Osteocyte (in vitro differentiated cells): ENCODE measurements around the gene SLC6A12. TPM values are rescaled to one million over a fixed set of nuclear protein-coding genes. Genes with fewer than 3 reads are reported as not detected.

Source experiments
- DNase-seq: peaks from one replicate; pipeline ENCODE4 v3.0.0; 2021; ENCODE audit warnings: mixed read lengths; ENCODE audit not compliant: unreplicated experiment; ENCODE audit errors: extremely low spot score
- H3K27ac Mint-ChIP-seq: one replicate; pipeline ENCODE4 v1.8.0; 2021; ENCODE audit warnings: mild to moderate bottlenecking, mixed read lengths; ENCODE audit not compliant: unreplicated experiment
- H3K27me3 Mint-ChIP-seq: one replicate; pipeline ENCODE4 v1.8.0; 2021; ENCODE audit warnings: mixed read lengths; ENCODE audit not compliant: unreplicated experiment
- H3K36me3 Mint-ChIP-seq: one replicate; pipeline ENCODE4 v1.8.0; 2021; ENCODE audit warnings: mixed read lengths; ENCODE audit not compliant: unreplicated experiment
- H3K4me1 Mint-ChIP-seq: one replicate; pipeline ENCODE4 v1.8.0; 2021; ENCODE audit warnings: mixed read lengths; ENCODE audit not compliant: unreplicated experiment
- H3K4me3 Mint-ChIP-seq: one replicate; pipeline ENCODE4 v1.8.0; 2021; ENCODE audit warnings: mild to moderate bottlenecking, moderate library complexity, mixed read lengths; ENCODE audit not compliant: unreplicated experiment
- H3K9me3 Mint-ChIP-seq: one replicate; pipeline ENCODE4 v1.8.0; 2021; ENCODE audit warnings: mixed read lengths; ENCODE audit not compliant: unreplicated experiment
- total RNA-seq: library from RNA; stranded (reverse); gene quantifications from 2 replicates; pipeline ENCODE4 v1.2.1, GENCODE V29; 2021
- TF ChIP-seq, protein P1 (sequence below): fragments of 200-600 bp; sonication (generic); IDR thresholded peaks from 2 replicates; pipeline ENCODE4 v1.5.0; 2021; ENCODE audit warnings: antibody characterized with exemption, mild to moderate bottlenecking, moderate library complexity

Gene SLC6A12
- total RNA-seq, 1 donor from 2014 or later: not detected

DNA sequence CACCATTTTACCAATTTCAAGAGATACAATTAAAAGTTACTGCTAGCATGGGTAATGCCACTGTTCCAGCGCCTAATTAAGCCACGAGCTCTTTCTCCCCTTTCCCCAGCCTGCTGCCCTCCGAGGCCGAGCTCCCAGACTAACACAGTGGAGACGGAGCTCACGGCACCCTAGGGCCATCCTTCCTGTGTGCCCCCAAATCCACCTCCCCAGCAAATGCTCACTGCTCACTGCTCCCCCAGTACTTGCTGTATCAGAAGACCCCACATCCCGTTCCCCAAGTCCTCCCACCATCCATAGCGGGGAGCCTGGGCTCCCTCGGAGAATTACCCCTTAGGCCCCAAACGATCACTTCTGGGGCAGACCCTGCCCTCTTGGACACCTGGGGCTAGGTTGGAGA lies 42.7 kb downstream of the SLC6A12 start:
- no peak overlapping the region for H3K27ac Mint-ChIP-seq
- H3K4me1 Mint-ChIP-seq: peaks cover 42% of the 10 kb centered on the region
- H3K36me3 Mint-ChIP-seq: no peaks in the 10 kb centered on the region
- TF ChIP-seq, protein P1, sequence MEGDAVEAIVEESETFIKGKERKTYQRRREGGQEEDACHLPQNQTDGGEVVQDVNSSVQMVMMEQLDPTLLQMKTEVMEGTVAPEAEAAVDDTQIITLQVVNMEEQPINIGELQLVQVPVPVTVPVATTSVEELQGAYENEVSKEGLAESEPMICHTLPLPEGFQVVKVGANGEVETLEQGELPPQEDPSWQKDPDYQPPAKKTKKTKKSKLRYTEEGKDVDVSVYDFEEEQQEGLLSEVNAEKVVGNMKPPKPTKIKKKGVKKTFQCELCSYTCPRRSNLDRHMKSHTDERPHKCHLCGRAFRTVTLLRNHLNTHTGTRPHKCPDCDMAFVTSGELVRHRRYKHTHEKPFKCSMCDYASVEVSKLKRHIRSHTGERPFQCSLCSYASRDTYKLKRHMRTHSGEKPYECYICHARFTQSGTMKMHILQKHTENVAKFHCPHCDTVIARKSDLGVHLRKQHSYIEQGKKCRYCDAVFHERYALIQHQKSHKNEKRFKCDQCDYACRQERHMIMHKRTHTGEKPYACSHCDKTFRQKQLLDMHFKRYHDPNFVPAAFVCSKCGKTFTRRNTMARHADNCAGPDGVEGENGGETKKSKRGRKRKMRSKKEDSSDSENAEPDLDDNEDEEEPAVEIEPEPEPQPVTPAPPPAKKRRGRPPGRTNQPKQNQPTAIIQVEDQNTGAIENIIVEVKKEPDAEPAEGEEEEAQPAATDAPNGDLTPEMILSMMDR: no peak
- no peak overlapping the region for H3K4me3 Mint-ChIP-seq
- H3K9me3 Mint-ChIP-seq: no peaks in the 10 kb centered on the region
- H3K27me3 Mint-ChIP-seq: peaks cover 9% of the 10 kb centered on the region
- DNase-seq: no peak

DNA sequence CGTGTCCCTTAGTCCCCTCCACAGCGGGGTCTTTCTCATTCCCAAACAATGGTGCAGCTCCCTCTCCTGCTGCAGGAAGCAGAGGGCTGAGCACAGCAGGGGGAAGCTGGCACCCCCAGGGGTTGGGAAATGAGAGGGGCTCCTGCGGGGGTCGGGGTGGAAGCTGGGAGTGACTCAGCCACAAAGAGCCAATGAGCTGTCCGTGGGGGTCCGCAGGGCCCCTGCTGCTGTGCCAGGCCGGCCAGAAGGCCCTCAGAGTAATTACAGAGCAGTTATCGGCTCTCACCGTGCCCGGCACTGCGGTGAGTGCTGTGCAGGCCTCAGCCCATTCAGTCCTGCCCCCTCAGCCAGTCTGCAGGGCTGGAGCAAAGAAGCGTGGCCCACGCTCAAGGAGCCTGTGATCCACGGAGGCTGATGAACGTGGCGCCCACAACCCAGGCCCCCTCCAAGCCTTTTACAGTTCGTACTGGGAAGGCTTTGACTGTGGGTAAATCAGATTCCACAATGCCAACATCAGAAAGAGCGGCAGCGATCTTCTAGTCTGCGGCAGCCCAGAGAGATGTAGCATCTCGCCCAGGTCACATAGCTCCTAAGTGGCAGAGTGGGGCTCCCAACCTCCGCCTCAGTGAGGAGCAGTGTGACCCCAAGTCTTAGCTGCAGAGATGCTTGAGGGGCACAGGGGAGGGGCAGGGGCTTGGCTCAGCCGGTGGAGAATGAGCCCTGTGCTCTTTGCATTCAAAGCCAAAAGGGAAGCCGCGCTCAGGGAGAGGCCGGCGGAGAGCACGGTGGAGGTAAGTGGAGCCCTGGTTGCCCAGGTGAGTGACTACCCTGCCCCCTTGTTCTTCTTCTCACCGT lies 43.4 kb downstream of the SLC6A12 start:
- peaks cover 42% of the 10 kb centered on the region for H3K4me1 Mint-ChIP-seq

DNA sequence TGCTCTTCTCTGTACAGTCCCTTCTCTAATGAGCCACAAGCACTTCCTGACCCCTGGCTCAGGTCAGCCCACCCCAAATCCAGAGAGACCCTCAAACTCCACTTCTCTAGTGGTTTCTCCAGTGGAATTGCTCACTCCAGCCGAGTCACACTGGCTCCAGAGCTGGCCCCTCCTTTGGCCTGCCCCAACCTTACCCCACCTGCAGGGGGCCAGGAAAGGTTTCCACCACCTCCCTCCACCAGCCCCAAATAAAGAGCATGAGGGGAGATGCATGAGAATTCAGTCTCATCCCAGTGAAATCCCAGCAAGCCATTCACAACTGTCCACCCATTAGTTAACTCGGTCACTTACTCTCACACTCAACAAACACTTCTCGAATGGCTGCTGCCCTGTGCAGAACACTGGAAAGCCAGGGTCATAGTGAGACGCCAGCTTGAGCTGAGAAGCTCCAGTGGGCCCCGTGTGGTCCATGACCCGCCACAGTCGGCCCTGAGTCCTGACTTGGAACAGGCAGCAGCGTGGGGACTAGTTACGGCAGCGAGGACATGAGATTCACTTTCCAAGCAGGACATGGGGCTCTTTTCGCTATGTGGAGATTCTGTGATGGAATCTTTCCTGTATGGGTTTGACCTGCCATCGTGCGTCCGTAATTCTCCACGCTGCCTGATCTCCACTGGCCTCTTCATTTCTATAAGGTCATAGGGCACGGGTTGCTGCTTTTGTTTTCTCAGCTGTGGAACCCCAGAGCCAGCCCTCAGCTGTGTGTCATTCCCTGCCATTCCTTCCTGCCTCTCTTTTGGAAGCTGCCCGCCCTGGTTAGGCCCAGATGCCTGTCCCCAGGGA lies 44.2 kb downstream of the SLC6A12 start:
- H3K4me3 Mint-ChIP-seq: no peak overlapping the region
- no peak overlapping the region for H3K27ac Mint-ChIP-seq
- H3K27me3 Mint-ChIP-seq: peaks cover 14% of the 10 kb centered on the region
- no peaks in the 10 kb centered on the region for H3K9me3 Mint-ChIP-seq
- DNase-seq: no peak
- no peaks in the 10 kb centered on the region for H3K36me3 Mint-ChIP-seq
- TF ChIP-seq, protein P1: no peak
- H3K4me1 Mint-ChIP-seq: peaks cover 39% of the 10 kb centered on the region

More for the DNA sequence above, 43.4 kb downstream of the SLC6A12 start:
- Mint-ChIP-seq H3K9me3 (no peaks in the 10 kb centered on the region), H3K27me3 (peaks cover 12% of the 10 kb centered on the region), H3K4me3 (no peak overlapping the region), H3K27ac (no peak overlapping the region), H3K36me3 (no peaks in the 10 kb centered on the region)
- TF ChIP-seq, protein P1: no peak
- no peak for DNase-seq

DNA sequence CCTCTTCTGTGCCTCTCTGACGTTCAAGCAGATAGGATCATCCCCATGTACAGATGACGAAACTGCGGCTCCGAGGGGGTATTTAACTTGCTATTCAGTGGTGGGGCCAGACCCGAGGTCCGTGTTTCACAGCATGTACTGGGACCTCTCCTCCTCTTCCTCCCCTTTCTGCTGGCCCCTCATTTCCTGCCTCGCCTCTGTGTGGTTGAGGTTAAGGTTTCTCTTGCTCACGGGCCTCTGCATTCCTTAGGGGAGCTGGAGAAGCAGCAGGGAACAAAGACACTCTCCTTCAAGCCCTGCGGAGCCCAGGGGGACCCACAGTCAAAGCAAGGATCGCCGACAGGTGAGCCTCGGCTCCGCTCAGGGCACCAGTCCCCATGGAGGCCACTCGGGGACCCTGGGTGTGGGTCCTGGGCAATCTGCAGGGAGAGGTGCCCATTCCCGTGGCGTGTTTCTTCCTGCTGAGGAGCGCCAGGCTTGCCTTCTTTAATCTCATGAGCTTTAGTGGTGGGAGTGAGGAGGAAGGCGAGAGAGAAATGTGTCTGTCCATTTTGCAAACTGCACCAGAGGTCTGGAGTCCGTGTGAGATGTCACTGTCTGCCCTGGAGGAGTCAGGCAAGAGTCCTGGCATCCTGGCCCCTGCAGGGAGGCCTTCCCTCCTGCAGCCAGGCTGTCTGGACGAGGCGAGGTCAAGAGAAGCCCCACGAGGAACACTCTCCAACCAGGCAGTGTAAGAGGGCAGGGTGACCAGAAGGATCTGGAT lies 45.0 kb downstream of the SLC6A12 start:
- peaks cover 14% of the 10 kb centered on the region for H3K27me3 Mint-ChIP-seq
- H3K27ac Mint-ChIP-seq: no peak overlapping the region
- DNase-seq: no peak
- H3K9me3 Mint-ChIP-seq: no peaks in the 10 kb centered on the region
- peaks cover 39% of the 10 kb centered on the region for H3K4me1 Mint-ChIP-seq
- TF ChIP-seq, protein P1: no peak
- H3K36me3 Mint-ChIP-seq: no peaks in the 10 kb centered on the region
- H3K4me3 Mint-ChIP-seq: no peak overlapping the region
